Tibial nerve (tissue), 4 donors: Measurements from ENCODE around the gene HOXA11.

ENCODE experiments used
- CTCF ChIP-seq, 5 experiments: fragments of 200-600 bp in 3 of 5; fragments of 450-650 bp in 2 of 5; sonication (generic) in 3 of 5; IDR thresholded peaks; one replicate each; pipeline ENCODE4 v1.5.1; 2016 to 2019; ENCODE audit warnings: antibody characterized with exemption in 5 of 5, mild to moderate bottlenecking in 3 of 5, moderate library complexity in 2 of 5
- EP300 ChIP-seq, 2 donors: sonication (generic); formaldehyde crosslinking; IDR thresholded peaks; one replicate each; pipeline ENCODE4 v1.6.1; 2017; ENCODE audit warnings: antibody characterized with exemption in 2 of 2, mild to moderate bottlenecking in 1 of 2
- POLR2A ChIP-seq, 2 donors: fragments of 450-650 bp; IDR thresholded peaks; one replicate each; pipeline ENCODE4 v1.6.1; 2017; ENCODE audit warnings: antibody characterized with exemption in 2 of 2, mild to moderate bottlenecking in 2 of 2, moderate library complexity in 2 of 2

GRCh38 chr7:27178366-27178765 lies 6.7 kb downstream of the HOXA11 start:
- TF ChIP-seq CTCF (IDR thresholded peaks at IDR 0.05), result no peak
- no peak for TF ChIP-seq POLR2A (IDR thresholded peaks at IDR 0.05)
- peak in 1 of 2 donors; percentile 12 for TF ChIP-seq EP300 (IDR thresholded peaks at IDR 0.05)
